ENCODE data around the gene ANP32B.
"Not testable (repeated sequence)": the region's sequence is repeated elsewhere in the genome, so short reads cannot be mapped to it uniquely, and the experiment has no call there.

Gene ANP32B

DNA sequence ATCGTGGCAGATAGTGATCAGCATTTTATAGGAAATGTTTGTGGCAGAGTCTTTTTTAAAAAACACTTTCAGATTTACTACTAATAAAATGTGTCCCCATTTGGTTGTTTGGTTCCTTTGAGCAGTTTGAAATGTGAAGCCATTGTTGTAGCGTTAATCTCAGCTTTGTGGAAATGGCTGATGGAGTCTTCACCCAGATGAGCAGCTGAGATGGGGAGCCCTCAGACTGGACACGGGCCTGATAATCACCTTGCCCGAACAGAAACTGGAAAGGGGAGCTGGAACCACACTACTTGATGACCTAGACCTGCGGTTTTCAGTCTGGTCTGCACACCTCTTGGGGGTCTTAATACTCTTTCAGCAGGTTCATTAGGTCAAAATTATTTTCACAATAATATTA lies 20.6 kb upstream of the ANP32B start:
- no peak overlapping the region for H3K4me3 ChIP-seq (ENCODE audit: low read depth, low read length)

DNA sequence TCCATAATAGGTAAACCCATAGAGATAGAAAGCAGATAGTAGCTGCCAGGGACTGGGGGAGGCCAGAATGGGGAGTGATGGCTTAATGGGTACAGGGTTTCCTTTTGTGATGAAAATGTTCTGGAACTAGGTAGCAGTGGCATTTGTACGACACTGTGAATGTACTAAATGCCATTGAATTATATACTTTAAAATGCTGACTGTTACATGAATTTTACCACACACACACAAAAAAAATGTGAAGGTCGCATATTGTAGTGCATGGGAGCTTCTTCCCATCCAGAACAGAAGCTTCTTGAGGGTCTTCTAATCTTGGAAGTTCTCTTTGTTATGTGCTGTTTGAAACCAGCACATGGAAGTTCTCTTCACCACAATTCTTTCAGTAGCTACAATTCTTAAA lies 19.9 kb upstream of the ANP32B start:
- no peak overlapping the region for H3K4me3 ChIP-seq (ENCODE audit: low read depth, low read length)

DNA sequence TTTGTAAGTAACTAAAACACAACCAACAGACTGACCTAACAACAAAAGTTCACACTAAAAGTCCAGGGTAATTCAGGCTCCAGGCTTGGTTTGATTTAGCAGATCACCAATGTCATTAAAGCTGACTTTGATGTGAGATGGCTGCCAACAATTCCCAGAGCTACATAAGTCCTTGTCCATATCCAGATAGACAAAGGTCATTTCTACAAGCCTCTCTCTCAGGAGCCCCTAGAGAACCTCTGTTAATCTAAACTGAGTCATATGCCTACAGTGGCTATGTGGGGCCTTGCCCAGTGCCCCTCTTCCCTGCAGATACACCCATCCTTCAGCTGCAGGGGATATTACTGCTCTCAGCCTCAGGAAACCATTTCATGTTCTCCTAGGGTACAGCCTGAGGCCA lies 18.2 kb upstream of the ANP32B start:
- no peak overlapping the region for H3K4me3 ChIP-seq (ENCODE audit: low read depth, low read length)

DNA sequence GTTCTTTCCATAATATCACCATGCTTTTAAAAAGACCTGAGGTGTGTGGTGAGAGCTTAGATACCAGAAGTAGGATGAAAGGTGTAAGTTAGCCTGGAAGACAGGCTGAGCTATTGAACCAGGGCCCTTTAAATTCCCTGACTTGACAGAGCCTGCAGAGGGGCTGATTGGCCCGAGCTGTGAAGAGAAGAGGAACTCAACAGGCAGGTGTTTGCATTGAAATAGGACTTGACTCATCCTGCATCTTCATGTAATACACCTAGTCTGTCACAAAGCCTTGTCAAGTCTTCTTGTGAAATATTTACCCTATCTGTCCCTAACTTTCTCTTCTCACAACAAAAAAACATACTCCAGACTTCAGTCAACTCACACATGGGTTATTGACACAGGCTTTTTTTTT lies 16.6 kb upstream of the ANP32B start:
- no peak overlapping the region for H3K4me3 ChIP-seq (ENCODE audit: low read depth, low read length)

DNA sequence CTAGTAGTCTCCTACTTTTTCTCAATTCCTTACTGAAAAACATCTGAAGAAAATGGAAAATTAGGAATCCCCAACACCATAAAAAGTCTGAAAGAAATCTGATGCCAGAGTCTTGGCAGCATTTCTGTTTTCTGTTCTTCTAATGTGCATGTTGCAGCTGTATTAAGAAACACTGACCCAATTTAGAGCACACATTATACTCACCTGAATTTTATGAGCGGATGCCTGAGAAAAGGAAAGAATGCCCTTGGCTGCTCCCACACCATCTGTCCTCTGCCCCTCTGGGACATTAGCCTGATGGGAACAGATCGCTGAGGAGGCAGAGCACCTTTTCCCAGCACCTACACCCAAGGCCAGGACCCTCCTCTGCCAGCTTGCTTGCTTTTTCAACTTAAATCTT lies 14.1 kb upstream of the ANP32B start:
- H3K4me3 ChIP-seq (ENCODE audit: low read depth, low read length), result no peak overlapping the region

DNA sequence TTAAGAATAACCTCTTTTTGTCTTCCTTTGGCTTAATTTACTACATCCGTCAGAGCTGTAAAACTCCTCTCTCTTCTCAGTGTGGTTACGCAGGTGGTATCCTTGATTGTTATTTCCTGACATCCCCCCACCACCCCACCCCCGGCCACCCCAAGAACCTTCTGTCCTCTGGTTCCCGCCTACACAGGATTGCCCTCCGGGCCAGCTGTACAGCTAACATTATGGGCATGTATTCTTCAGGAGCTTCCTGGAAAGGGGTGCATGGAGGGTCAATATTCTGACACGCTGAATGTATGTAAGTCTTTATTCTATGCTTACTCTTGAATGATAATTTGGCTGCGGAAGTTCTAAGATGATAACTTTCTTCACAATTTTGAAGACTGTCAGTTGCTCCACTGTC lies 13.0 kb upstream of the ANP32B start:
- H3K4me3 ChIP-seq (ENCODE audit: low read depth, low read length), result no peak overlapping the region

DNA sequence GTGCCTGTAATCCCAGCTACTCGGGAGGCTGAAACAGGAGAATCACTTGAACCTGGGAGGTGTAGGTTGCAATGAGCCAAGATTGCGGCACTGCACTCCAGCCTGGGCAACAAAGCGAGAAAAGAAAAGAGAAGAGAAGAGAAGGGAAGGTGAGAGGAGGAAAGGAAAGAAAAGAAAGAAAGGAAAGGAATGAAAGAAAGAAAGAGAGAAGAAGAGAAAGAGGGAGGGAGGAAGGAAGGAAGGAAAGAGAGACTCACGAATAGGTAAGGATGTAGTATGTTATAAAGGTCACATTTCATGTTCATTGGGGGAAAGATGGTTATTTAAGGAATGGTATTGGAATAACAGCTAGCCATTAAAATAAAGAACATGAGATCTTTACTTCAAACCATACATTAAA lies 10.4 kb upstream of the ANP32B start:
- H3K4me3 ChIP-seq (ENCODE audit: low read depth, low read length), result no peak overlapping the region

DNA sequence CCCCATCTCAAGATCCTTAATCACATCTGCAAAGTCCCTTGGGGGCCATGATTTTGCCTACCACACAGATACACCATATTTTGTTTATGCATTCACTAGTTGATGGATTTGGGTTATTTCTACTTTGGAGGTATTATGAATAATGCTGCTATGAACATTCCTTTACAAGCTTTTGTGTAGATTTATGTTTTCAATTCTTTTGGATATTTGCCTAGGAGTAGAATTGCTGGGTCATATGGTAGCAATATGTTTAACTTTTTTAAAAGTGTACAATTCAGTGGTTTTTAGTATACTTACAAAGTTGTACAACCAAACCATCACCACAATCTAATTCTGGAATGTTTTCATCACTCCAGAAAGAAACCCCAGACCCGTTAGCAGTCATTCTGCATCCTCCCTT lies 7.8 kb upstream of the ANP32B start:
- H3K4me3 ChIP-seq (ENCODE audit: low read depth, low read length), result no peak overlapping the region

DNA sequence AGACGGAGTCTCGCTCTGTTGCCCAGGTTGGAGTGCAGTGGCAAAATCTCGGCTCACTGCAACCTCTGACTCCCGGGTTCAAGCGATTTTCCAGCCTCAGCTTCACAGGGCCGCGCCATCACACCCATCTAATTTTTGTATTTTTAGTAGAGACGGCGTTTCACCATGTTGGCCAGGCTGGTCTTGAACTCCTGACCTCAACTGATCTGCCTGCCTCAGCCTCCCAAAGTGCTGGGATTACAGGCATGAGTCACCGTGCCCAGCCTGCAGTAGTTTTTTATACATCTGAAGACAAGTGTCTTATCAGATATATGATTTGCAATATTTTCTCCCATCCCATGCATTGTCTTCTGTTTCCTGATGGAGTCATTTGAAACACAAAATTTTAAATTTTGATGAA lies 6.5 kb upstream of the ANP32B start:
- H3K4me3 ChIP-seq (ENCODE audit: low read depth, low read length), result not testable (repeated sequence)

DNA sequence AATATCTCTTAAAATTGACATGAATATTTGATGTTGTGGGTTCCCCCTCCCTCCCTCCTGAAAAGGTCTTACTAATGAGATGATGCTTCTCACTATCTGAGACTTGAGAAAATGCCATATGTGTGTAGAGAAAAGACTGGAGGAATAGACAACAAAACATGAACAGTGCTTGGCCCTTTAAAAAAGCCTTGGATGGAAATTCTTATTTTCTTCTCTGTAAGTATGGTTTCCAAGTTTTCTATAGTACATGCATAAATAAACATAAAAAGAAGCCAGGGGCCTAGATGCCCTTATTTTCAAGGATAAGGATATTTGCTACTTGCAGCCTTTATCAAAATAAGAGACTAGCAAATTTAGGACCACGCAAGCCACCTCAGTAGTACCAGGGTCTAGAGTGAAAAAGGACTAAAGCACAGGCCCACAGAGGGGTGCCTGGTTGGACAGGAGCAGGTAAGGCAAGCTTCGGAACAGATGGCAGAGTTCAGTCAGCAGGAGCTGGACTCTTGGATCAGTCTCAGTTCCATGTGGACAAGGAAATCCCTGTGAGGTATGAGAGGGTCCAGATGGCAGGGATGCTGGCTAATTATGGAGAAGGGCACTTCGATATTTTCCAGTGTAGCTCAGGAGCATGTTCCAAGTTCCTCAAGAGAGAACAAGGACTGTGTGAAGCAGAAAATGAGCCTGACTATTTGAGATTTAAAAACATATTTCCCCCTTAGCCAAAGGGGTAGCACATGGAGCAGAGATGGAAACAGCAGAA lies 4.6 kb upstream of the ANP32B start:
- H3K4me3 ChIP-seq (ENCODE audit: low read depth, low read length), result no peak overlapping the region

DNA sequence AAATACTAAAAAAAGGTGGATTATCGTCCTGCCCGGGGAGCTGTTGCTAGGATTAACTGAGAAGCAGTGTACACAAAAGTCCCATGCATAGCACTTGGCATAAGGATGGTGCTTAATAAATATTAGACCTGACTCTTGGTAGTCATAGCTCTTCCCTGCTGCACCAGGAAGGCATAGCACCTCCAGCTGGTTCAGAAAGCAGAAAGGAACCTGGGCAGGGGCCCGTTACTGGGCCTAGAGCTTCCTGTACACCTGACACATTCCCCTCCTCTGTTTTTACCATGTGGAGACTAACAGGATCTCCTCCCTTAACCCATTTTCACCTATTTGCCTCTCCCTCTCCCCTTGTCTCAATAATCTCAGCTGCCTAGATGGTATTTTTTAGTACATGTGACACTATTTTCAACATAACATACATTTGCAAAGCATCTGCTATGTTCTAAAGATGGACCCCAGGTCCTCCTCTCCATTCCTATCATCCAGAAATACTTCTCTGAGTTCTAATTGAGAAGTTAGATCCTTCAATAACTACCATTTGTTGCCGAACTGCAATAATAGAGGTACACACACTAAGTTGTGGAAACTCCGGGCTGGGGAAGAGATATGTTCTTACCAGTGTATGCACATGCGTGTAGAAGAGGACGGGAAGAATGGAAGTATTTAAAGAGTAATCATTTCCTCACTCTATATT lies 3.2 kb upstream of the ANP32B start:
- H3K4me3 ChIP-seq (ENCODE audit: low read depth, low read length), result no peak overlapping the region

DNA sequence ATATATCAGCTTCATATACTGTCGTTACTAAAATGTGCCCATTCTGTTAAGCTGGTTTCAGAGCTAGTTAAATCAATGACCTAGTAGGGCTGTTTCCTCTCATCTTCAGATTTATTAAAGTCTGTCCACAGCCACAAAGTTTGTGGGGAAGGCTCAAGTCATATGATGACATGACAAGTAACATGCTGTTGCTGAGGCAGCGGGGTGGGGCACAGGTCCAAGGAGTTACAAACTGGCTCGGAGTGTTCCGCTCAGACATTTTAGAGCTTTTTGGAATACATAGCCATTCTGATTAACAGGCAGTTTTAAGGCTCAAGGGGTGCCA lies 2.7 kb upstream of the ANP32B start:
- no peak overlapping the region for H3K4me3 ChIP-seq (ENCODE audit: low read depth, low read length)

DNA sequence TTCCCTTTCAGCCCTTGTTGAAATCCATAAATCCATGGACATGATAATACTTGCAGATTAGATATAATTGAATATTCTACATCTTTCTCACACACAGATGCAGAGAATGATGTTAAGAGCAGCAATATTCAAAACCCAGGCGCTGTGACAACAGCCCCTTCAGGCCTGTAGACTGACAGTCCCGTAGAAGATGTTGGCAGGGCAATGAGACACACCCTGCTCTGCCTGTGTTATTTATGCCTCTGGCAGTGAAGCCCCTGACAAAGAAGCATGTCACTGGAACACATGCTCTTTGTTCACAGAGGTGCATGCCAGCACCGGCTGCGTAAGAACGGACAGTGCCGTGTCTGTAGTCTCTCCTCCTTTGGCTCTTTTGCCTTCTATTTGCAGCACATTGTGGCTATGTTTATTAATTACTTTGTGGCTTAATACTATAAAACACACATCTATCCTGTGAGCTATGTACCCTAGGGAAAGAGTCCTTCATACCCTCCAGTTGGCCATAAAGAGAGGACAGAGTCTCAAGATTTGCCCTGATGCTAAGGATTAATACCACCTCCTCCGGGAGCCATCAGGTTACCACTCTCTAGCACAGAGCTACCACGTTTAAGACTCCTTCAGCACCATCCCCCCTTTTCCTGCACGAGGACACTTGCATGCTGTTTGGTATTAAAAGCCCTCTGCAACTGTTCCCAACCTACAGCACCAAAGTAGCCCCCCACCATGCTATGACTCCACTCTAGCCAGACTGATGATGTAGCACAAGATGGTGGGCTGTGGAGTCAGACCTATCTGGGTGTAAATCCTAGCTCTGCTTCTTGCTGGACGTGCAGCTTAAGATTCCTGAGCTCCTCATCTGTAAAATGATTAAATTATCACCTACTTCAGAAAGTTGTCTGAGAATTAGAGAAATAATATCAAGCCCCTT lies 2.0 kb upstream of the ANP32B start:
- no peak overlapping the region for H3K4me3 ChIP-seq (ENCODE audit: low read depth, low read length)

DNA sequence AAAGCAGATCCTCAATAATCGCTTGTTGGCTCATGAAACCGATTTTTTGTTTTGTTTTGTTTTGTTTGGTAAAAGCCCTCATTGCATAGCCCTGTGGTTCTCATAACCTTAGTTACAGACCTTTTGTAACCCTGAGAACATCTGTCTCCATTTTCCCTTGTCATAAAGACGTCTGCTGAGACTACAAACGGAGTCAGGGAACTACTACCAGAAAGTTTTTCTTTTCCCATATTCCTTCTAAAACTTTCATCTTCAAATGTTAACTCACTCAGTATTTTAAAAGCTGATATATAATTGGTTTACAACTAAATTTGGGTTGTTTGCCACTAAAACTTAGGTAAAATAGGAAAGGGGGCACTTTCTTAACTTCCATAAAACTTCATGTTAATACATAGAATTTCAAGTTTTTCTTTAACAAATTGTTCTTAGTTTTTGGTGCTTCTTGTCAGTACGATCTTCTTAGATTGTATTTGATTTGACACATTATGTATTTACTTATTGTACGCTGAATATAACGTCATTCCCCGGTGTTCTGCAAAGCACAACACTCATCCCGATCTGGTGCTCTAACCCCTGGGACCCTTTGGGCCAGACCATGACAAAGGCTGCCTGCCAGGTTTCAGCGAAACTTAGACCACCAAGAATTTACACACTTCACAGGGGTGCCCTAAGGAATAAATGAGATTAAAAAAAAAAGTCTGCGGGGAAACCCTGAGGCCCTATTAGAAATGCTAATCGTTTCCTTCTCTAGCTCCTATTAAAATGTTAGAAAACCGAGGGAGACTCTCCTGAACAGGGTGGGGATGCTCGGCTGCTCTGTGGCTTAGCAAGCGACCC lies 1.1 kb upstream of the ANP32B start:
- H3K4me3 ChIP-seq (ENCODE audit: low read depth, low read length), result peak overlapping the region; percentile 8

DNA sequence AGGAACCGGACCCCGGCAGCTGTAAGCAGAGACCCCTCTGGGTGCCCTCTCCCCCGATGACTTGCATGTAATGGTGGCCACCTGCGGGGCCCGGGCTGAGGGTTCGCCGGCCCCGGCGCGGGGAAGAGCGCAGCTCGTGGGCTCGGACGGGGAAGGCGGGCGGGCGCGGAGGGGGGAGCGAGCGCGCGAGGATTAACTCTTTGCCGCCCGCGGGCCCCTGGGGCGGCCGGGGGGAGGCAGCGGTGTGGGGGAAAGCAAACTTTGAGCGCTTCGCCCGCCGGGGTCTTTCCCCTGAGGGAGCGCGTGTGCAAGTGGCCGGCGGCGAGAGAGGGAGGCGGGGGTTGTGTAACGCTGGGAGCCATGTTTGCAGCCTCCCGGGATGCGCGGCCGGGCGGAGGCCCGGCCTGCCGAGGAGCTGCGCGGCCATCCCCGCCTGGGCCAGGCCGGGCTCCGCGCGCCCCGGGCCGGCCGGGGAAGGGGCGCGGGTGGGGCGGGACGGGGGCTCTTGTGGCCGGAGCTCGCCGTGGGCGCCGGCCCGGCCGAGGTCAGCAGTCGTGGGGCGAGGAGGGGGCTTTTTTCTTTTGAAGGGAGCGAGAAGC lies 547 bp downstream of the ANP32B start:
- peak overlapping the region; percentile 69 for H3K4me3 ChIP-seq (ENCODE audit: low read depth, low read length)

DNA sequence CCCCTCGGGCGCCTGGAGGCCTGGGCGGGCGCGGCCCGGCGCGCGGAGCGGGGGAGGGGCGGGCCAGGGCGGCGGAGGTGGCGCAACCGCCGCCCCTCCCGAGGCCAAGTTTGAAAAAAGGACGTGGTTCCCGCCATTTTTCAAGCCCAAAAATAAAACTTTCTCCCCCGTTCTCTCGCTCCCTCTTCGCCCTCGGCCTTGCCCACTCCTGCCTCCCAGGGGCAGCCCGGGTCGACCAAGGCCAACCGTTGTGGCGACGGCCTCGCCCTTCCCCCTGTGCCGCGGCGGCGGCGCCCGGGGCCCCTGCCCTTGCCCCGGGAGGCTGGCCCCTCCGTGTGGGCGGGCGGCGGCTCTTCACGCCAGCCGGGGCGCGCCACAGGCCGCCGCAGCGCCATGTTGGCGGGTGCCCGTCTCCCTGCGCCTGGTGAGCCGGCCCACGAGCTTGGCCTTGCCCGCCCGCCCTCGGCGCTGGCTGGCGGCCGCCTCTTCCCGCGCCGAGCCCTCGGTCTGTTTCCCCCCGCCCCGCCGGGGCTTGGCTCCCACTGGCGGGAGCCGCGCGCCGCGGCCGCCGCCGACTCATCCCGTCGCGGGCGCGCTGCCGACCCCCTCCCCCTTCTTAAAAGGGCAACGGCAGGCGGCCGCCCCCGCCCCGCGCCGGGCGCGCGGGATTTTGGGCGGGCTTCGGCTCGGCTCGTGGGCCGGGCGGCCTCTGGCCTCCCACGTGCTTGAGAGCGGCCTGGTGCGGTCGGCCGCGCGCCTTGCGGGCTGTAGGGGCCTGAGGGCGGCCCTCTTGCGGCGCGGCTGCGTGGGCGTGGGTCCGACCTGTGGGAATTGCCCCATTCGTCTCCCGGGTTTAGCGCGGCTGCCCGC lies 1.3 kb downstream of the ANP32B start:
- peak overlapping the region; percentile 69 for H3K4me3 ChIP-seq (ENCODE audit: low read depth, low read length)

DNA sequence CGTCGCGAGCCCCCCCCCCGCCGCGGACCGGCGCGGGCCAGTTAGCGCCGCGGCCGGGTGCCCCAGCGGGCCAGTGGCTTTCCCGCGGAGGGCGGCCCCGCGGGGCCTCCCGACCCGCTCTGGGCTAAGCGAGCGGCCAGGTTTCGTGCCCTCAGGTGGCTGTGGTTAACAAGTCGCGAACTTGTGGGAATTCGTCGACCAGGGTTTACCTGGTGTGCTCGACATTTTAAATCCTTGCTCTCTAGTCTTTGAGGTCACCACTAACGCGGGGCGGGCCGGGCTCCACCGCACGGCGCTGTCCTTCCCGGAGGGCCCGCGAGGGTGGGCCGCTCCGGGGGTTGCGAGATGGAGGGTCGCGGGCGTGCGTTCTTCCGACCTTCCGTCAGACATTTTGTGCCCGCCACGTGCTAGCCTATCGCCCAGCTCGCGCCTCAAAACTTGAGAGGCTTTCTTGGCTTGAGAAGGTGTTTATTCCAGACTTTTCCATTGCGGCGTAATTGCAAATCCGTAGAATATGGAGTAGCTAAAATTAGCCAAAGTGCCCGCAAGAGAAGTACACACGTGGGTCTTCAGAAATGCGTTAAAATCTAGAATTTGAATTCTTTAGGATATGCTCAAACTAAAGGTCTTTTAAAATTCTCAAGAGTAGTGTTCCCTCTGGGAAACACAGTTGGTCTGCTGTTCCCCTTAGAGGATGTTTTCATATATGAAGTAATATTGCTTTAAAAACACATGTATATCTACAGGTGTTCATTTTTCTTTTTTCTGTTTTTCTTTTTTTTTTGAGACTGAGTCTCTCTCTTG lies 2.1 kb downstream of the ANP32B start:
- H3K4me3 ChIP-seq (ENCODE audit: low read depth, low read length), result peak overlapping the region; percentile 35

DNA sequence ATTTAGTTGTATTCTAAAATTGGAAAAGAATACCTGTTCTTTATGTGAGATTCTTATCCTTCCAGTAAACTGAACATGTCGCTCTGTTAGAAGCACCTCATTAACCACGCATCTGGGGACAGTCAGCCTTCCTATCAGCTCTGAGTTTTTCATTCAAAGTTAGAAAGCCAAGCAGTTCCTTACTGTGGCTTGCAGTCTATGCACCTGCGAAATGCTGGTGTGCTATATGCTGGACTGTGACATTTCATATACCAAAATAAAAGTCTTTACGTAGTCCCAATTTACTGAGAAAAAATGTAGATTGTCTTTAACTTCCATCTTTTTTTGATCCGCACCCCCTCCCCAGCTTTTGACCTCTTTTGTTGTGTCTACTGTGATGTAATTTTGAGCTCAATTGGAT lies 4.3 kb downstream of the ANP32B start:
- H3K4me3 ChIP-seq (ENCODE audit: low read depth, low read length), result no peak overlapping the region

DNA sequence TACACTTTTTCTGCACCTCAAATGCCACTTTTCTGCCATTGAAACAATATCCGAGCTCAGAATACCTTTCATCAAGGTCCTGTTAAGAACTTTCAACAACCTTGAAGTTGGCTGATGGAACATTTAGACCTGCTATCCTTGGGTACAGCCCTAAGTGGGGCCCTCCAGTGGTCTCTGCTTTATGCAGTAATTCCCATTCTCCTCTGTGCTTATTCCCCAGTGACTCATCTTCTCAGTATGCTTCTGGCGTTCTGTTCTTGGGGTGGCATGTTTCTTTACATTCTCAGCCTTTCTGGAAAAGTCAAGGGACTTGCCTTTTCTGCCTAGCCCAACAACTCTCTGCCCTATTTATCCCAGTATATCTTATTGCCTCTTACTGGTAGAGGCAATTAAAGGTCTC lies 7.1 kb downstream of the ANP32B start:
- H3K4me3 ChIP-seq (ENCODE audit: low read depth, low read length), result no peak overlapping the region
